Breast epithelium (tissue), 3 donors: ENCODE measurements around the gene HTT.

Experiments
- CTCF ChIP-seq, 3 donors: fragments of 450-650 bp; IDR thresholded peaks; one replicate each; pipeline ENCODE4 v1.5.1; 2016 to 2017; ENCODE audit warnings: antibody characterized with exemption in 3 of 3, mild to moderate bottlenecking in 3 of 3, moderate library complexity in 3 of 3
- POLR2A ChIP-seq: fragments of 450-650 bp; IDR thresholded peaks from one replicate; pipeline ENCODE4 v1.6.1; 2016; ENCODE audit warnings: antibody characterized with exemption, mild to moderate bottlenecking, moderate library complexity
- POLR2AphosphoS5 ChIP-seq, 3 donors: sonication (generic); formaldehyde crosslinking; IDR thresholded peaks; one replicate each; pipeline ENCODE4 v1.6.1; 2017; ENCODE audit warnings: antibody characterized with exemption in 3 of 3

GRCh38 chr4:3247399-3248177 lies 173.1 kb downstream of the HTT start:
- TF ChIP-seq CTCF (IDR thresholded peaks at IDR 0.05) = no peak
- no peak for TF ChIP-seq POLR2AphosphoS5 (IDR thresholded peaks at IDR 0.05)
- TF ChIP-seq POLR2A = no peak
